ENCODE measurements around the gene NFYA.

Gene NFYA

DNA sequence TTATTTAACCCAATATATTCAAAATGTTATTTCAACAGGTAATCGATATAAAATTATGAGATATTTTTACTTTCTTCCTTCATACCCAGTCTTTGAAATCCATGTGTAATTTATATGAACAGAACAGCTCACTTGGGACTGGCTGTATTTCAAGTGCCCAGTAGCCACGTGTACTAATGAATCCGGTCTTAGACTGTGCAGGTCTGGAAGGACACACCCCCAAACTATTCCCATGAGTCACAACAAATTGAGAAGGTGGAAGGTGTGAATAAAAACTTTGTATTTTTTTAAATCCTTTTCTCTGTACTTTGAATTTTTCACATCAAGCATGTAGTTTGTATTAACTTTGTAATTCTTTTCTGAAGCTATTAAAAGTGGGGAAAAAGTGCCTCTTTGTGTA lies 36.6 kb upstream of the NFYA start:
- no peak overlapping the region for H3K14ac ChIP-seq (ENCODE audit: low read length in 2 of 2)
- no peak overlapping the region for H3K23ac ChIP-seq (ENCODE audit: low read length in 2 of 2)
- peaks cover 27% of the 10 kb centered on the region for H3K4me1 ChIP-seq (ENCODE audit: control insufficient read depth, insufficient read depth, low read depth, low read length)
- no peak overlapping the region for H2AFZ ChIP-seq (ENCODE audit: low read depth, low read length)
- H2BK5ac ChIP-seq (ENCODE audit: low read depth, low read length, poor library complexity, severe bottlenecking): no peak overlapping the region
- H3K27me3 ChIP-seq (ENCODE audit: control insufficient read depth in 1 of 2, insufficient read depth in 1 of 2, low read length in 2 of 2): peaks cover 0 to 27% of the 10 kb centered on the region in 2 experiments
- H3K79me1 ChIP-seq (replicated peaks; ENCODE audit: low read length, poor library complexity, severe bottlenecking): no peaks in the 10 kb centered on the region
- H3K9me3 ChIP-seq (ENCODE audit: control insufficient read depth, low read length): no peaks in the 10 kb centered on the region
- H3K4me2 ChIP-seq (ENCODE audit: low read length, poor library complexity, severe bottlenecking): no peak overlapping the region
- DNase-seq: no peak
- no peak overlapping the region for H2BK15ac ChIP-seq (ENCODE audit: low read depth, poor library complexity, severe bottlenecking)
- H2BK12ac ChIP-seq (ENCODE audit: low read length in 2 of 2): no peak overlapping the region
- no peak overlapping the region for H3K9ac ChIP-seq (ENCODE audit: low read length)
- no CpG with 5 or more reads among the region's 3 CpGs for WGBS
- no peak overlapping the region for H4K8ac ChIP-seq (ENCODE audit: low read length)
- H3K18ac ChIP-seq (ENCODE audit: low read depth in 1 of 2, low read length in 2 of 2): no peak overlapping the region
- H3K27ac ChIP-seq (ENCODE audit: low read length, poor library complexity, severe bottlenecking): no peak overlapping the region
- H3K36me3 ChIP-seq (ENCODE audit: control insufficient read depth in 1 of 2, insufficient read depth in 2 of 2, low read depth in 1 of 2, low read length in 2 of 2): no peaks in the 10 kb centered on the region
- no peak overlapping the region for H2AK5ac ChIP-seq (ENCODE audit: low read length, severe bottlenecking)
- H2BK120ac ChIP-seq (ENCODE audit: low read depth, low read length): no peak overlapping the region
- no peak overlapping the region for H3K4ac ChIP-seq (ENCODE audit: low read depth in 1 of 2, low read length in 2 of 2)
- no peak overlapping the region for H3K4me3 ChIP-seq (ENCODE audit: insufficient read depth in 1 of 2, low read depth in 1 of 2, low read length in 2 of 2)
- no peak overlapping the region for H4K91ac ChIP-seq (ENCODE audit: low read length)

DNA sequence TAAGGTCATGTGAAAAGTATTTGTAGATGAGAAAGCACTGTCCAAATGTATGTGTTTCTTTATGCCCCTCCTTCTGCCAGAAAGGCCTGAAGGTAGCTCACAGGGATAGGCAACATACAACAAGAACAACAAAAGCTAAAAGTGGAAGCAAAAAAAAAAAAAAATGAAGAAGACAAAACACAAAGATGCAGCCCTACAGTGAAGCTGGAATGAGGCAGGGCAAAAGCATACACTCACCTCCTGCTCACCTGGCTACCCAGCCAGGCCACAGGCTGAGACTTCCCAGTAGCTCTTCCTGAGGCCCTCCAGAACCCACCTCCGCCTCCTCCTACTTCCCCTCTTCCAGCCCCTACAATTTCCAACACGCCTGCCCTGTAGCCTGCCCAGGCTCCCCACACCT lies 36.2 kb upstream of the NFYA start:
- Histone ChIP-seq H3K4me2 (ENCODE audit: low read length, poor library complexity, severe bottlenecking) (no peak overlapping the region), H3K36me3 (ENCODE audit: control insufficient read depth in 1 of 2, insufficient read depth in 2 of 2, low read depth in 1 of 2, low read length in 2 of 2) (no peaks in the 10 kb centered on the region), H3K9ac (ENCODE audit: low read length) (no peak overlapping the region), H4K91ac (ENCODE audit: low read length) (no peak overlapping the region), H2AFZ (ENCODE audit: low read depth, low read length) (no peak overlapping the region), H2BK12ac (ENCODE audit: low read length in 2 of 2) (no peak overlapping the region), H2BK15ac (ENCODE audit: low read depth, poor library complexity, severe bottlenecking) (no peak overlapping the region), H3K18ac (ENCODE audit: low read depth in 1 of 2, low read length in 2 of 2) (no peak overlapping the region), H3K23ac (ENCODE audit: low read length in 2 of 2) (no peak overlapping the region), H3K27ac (ENCODE audit: low read length, poor library complexity, severe bottlenecking) (no peak overlapping the region), H3K4me3 (ENCODE audit: insufficient read depth in 1 of 2, low read depth in 1 of 2, low read length in 2 of 2) (no peak overlapping the region), H3K4ac (ENCODE audit: low read depth in 1 of 2, low read length in 2 of 2) (no peak overlapping the region), H3K4me1 (ENCODE audit: control insufficient read depth, insufficient read depth, low read depth, low read length) (peaks cover 30% of the 10 kb centered on the region), H3K14ac (ENCODE audit: low read length in 2 of 2) (no peak overlapping the region), H4K8ac (ENCODE audit: low read length) (no peak overlapping the region), H3K9me3 (ENCODE audit: control insufficient read depth, low read length) (no peaks in the 10 kb centered on the region), H2BK120ac (ENCODE audit: low read depth, low read length) (no peak overlapping the region), H2BK5ac (ENCODE audit: low read depth, low read length, poor library complexity, severe bottlenecking) (no peak overlapping the region), H3K27me3 (ENCODE audit: control insufficient read depth in 1 of 2, insufficient read depth in 1 of 2, low read length in 2 of 2) (peaks cover 0 to 23% of the 10 kb centered on the region in 2 experiments), H3K79me1 (replicated peaks; ENCODE audit: low read length, poor library complexity, severe bottlenecking) (no peaks in the 10 kb centered on the region), H2AK5ac (ENCODE audit: low read length, severe bottlenecking) (peak overlapping the region; percentile 15)
- DNase-seq: no peak
- WGBS: 81% methylated on average over 2 of the region's 2 CpGs

- Histone ChIP-seq H3K4me2 (ENCODE audit: low read length, poor library complexity, severe bottlenecking) (no peak overlapping the region), H2AFZ (ENCODE audit: low read depth, low read length) (no peak overlapping the region), H3K18ac (ENCODE audit: low read depth in 1 of 2, low read length in 2 of 2) (no peak overlapping the region), H3K9ac (ENCODE audit: low read length) (no peak overlapping the region), H4K8ac (ENCODE audit: low read length) (no peak overlapping the region), H2BK12ac (ENCODE audit: low read length in 2 of 2) (no peak overlapping the region), H3K36me3 (ENCODE audit: control insufficient read depth in 1 of 2, insufficient read depth in 2 of 2, low read depth in 1 of 2, low read length in 2 of 2) (no peaks in the 10 kb centered on the region), H3K4me3 (ENCODE audit: insufficient read depth in 1 of 2, low read depth in 1 of 2, low read length in 2 of 2) (no peak overlapping the region), H3K27me3 (ENCODE audit: control insufficient read depth in 1 of 2, insufficient read depth in 1 of 2, low read length in 2 of 2) (peaks cover 0 to 17% of the 10 kb centered on the region in 2 experiments), H3K23ac (ENCODE audit: low read length in 2 of 2) (no peak overlapping the region), H3K27ac (ENCODE audit: low read length, poor library complexity, severe bottlenecking) (no peak overlapping the region), H2BK5ac (ENCODE audit: low read depth, low read length, poor library complexity, severe bottlenecking) (no peak overlapping the region), H4K91ac (ENCODE audit: low read length) (no peak overlapping the region), H3K9me3 (ENCODE audit: control insufficient read depth, low read length) (no peaks in the 10 kb centered on the region), H3K14ac (ENCODE audit: low read length in 2 of 2) (no peak overlapping the region), H2BK120ac (ENCODE audit: low read depth, low read length) (no peak overlapping the region), H3K79me1 (replicated peaks; ENCODE audit: low read length, poor library complexity, severe bottlenecking) (no peaks in the 10 kb centered on the region), H2BK15ac (ENCODE audit: low read depth, poor library complexity, severe bottlenecking) (no peak overlapping the region), H3K4ac (ENCODE audit: low read depth in 1 of 2, low read length in 2 of 2) (no peak overlapping the region), H3K4me1 (ENCODE audit: control insufficient read depth, insufficient read depth, low read depth, low read length) (peaks cover 30% of the 10 kb centered on the region), H2AK5ac (ENCODE audit: low read length, severe bottlenecking) (peak overlapping the region; percentile 64)
- WGBS: 82% methylated on average over 13 of the region's 13 CpGs
- no peak for DNase-seq
These were observed 35.5 kb upstream of the NFYA start for GRCh38 chr6:41037107-41037900.

DNA sequence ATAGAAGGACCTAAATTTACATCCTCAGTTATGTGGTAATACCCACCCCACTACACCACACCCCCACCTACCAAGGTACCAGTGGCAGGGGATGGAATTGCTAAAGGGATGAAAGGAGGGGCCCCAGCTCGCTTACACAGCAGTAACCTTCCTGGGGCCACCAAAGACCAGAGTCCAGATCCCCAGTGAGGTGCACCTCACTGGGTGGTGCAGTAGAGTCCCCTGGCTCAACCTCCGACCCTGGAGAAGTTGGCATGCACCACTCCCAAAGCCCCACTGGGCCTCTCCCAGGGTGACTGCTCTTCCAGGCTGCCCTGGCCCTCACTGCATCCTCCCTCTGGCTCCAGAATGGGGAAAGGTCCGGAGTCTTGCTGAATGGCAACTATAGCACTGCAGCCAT lies 34.6 kb upstream of the NFYA start:
- H3K23ac ChIP-seq (ENCODE audit: low read length in 2 of 2): no peak overlapping the region
- H2BK15ac ChIP-seq (ENCODE audit: low read depth, poor library complexity, severe bottlenecking): no peak overlapping the region
- 88% methylated on average over 3 of the region's 3 CpGs for WGBS
- no peaks in the 10 kb centered on the region for H3K79me1 ChIP-seq (replicated peaks; ENCODE audit: low read length, poor library complexity, severe bottlenecking)
- no peak overlapping the region for H3K18ac ChIP-seq (ENCODE audit: low read depth in 1 of 2, low read length in 2 of 2)
- peak overlapping the region; percentile 41 for H2AK5ac ChIP-seq (ENCODE audit: low read length, severe bottlenecking)
- H3K9me3 ChIP-seq (ENCODE audit: control insufficient read depth, low read length): no peaks in the 10 kb centered on the region
- no peak overlapping the region for H2BK5ac ChIP-seq (ENCODE audit: low read depth, low read length, poor library complexity, severe bottlenecking)
- H3K9ac ChIP-seq (ENCODE audit: low read length): no peak overlapping the region
- no peak overlapping the region for H3K14ac ChIP-seq (ENCODE audit: low read length in 2 of 2)
- no peak overlapping the region for H2BK12ac ChIP-seq (ENCODE audit: low read length in 2 of 2)
- DNase-seq: no peak
- no peak overlapping the region for H2AFZ ChIP-seq (ENCODE audit: low read depth, low read length)
- no peak overlapping the region for H4K8ac ChIP-seq (ENCODE audit: low read length)
- H4K91ac ChIP-seq (ENCODE audit: low read length): no peak overlapping the region
- H3K27me3 ChIP-seq (ENCODE audit: control insufficient read depth in 1 of 2, insufficient read depth in 1 of 2, low read length in 2 of 2): peaks cover 0 to 17% of the 10 kb centered on the region in 2 experiments
- H3K4me1 ChIP-seq (ENCODE audit: control insufficient read depth, insufficient read depth, low read depth, low read length): peaks cover 35% of the 10 kb centered on the region
- no peak overlapping the region for H3K4ac ChIP-seq (ENCODE audit: low read depth in 1 of 2, low read length in 2 of 2)
- H2BK120ac ChIP-seq (ENCODE audit: low read depth, low read length): no peak overlapping the region
- H3K4me2 ChIP-seq (ENCODE audit: low read length, poor library complexity, severe bottlenecking): no peak overlapping the region
- no peak overlapping the region for H3K27ac ChIP-seq (ENCODE audit: low read length, poor library complexity, severe bottlenecking)
- no peaks in the 10 kb centered on the region for H3K36me3 ChIP-seq (ENCODE audit: control insufficient read depth in 1 of 2, insufficient read depth in 2 of 2, low read depth in 1 of 2, low read length in 2 of 2)
- H3K4me3 ChIP-seq (ENCODE audit: insufficient read depth in 1 of 2, low read depth in 1 of 2, low read length in 2 of 2): no peak overlapping the region
